Activated T-helper 1 cell treated with anti-CD3 and anti-CD28 coated beads, Interleukin-12 subunit alpha, Interleukin-12 subunit beta, Interleukin-2, Interleukin-4 antibody, amounts not matched to agents 30 ng/mL and 10 ng/mL and 1 ng/mL, durations not matched to agents 14 hours and 24 hours and 36 hours (primary cell): ENCODE measurements around the gene LANCL3. TPM values are rescaled to one million over a fixed set of nuclear protein-coding genes. Genes with fewer than 3 reads are reported as not detected.
"Not testable (repeated sequence)": the region's sequence is repeated elsewhere in the genome, so short reads cannot be mapped to it uniquely, and the experiment has no call there.

ENCODE experiments used
- DNase-seq: peaks from one replicate; pipeline ENCODE4 v3.0.0; 2021; ENCODE audit warnings: low spot score
- H3K27ac Mint-ChIP-seq: one replicate; pipeline ENCODE4 v1.8.0; 2021; ENCODE audit warnings: mild to moderate bottlenecking, mixed read lengths
- H3K27me3 Mint-ChIP-seq: one replicate; pipeline ENCODE4 v1.8.0; 2022; ENCODE audit warnings: mild to moderate bottlenecking, moderate library complexity, mixed read lengths; ENCODE audit not compliant: insufficient read depth
- H3K36me3 Mint-ChIP-seq: one replicate; pipeline ENCODE4 v1.8.0; 2021; ENCODE audit warnings: low read depth, mixed read lengths
- H3K4me1 Mint-ChIP-seq: one replicate; pipeline ENCODE4 v1.8.0; 2021; ENCODE audit warnings: low read depth, mixed read lengths
- H3K4me3 Mint-ChIP-seq: one replicate; pipeline ENCODE4 v1.8.0; 2021; ENCODE audit warnings: mild to moderate bottlenecking, moderate library complexity, mixed read lengths
- H3K9me3 Mint-ChIP-seq: one replicate; pipeline ENCODE4 v1.8.0; 2021; ENCODE audit warnings: mixed read lengths
- intact Hi-C: fragments of 100-400 bp; cut with micrococcal nuclease; formaldehyde crosslinking; loops from one replicate; pipeline ENCODE4 v1.15.1; 2024
- total RNA-seq: library from RNA; stranded (reverse); gene quantifications from 2 replicates; pipeline ENCODE4 v1.2.3, GENCODE V29; 2022

Gene LANCL3
- 0.29 and 0.49 TPM in 2 replicates for total RNA-seq

DNA sequence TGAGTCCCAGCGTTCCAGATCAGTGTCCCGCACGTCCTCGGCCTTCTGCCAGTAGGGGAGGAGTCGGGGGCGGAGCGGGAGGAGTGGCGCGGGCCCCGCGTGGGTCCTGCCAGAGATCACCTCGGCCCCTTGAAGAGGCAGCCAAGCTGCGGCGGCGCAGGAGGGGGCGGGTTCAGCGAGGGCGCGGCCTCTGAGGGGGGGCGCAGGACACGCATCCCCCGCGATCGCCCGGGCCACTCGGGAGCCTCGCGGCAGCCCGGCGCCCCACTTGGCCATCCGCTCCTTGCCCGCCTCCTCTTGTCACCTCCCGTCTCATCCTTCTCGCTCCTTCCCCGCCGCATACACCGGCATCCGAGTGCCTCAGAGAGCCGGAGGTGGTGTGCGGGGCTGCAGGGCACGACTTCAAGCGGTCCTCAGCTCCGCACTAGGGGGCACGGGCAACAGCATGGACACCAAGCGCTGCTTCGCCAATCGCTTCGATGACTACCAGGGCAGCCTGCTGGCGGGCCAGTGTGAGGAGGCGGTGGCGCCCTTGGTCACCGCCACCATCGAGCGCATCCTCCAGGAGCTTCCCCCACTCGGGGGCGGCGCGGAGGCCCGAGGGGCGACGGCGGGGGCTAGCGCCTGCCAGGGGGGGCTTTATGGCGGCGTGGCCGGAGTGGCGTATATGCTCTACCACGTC lies at the start of gene LANCL3:
Gene LANCL3, plus strand, starts transcription at position 236 of the 682 bp plus-strand sequence. Its CDS starts 210 bp downstream, at position 446.
- H3K27me3 Mint-ChIP-seq, H3K9me3 Mint-ChIP-seq, H3K36me3 Mint-ChIP-seq, DNase-seq: not testable (repeated sequence)
- peaks cover 13% of the 10 kb centered on the region for H3K4me1 Mint-ChIP-seq
- intact Hi-C loops: loop anchor here (5.0 kb wide), 1 partner anchor 256 kb away; no protein-coding TSS in a partner anchor
- H3K27ac Mint-ChIP-seq: peak within 1 kb of the TSS; percentile 61
- peak within 1 kb of the TSS; percentile 89 for H3K4me3 Mint-ChIP-seq

DNA sequence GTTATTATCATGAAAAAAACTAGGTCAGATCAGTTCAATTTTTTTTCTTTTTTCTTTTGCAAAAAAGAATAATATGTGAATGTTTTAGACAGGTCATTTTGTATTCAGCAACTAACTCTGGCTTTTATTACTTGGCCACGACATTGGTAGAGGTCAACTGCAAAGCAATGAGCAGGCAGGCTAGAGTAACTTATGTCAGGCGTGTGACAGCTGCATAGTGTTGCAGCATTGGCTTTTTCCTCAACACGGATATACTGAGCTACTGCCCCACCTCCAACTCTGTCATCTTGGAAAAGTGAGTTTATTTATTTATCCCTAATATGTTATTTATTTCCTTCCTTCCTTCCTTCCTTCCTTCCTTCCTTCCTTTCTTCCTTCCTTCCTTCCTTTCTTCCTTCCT lies 47.8 kb upstream of the LANCL3 start:
- H3K36me3 Mint-ChIP-seq, H3K27me3 Mint-ChIP-seq, H3K27ac Mint-ChIP-seq, H3K9me3 Mint-ChIP-seq, intact Hi-C loops, H3K4me1 Mint-ChIP-seq, H3K4me3 Mint-ChIP-seq, DNase-seq: not testable (repeated sequence)

DNA sequence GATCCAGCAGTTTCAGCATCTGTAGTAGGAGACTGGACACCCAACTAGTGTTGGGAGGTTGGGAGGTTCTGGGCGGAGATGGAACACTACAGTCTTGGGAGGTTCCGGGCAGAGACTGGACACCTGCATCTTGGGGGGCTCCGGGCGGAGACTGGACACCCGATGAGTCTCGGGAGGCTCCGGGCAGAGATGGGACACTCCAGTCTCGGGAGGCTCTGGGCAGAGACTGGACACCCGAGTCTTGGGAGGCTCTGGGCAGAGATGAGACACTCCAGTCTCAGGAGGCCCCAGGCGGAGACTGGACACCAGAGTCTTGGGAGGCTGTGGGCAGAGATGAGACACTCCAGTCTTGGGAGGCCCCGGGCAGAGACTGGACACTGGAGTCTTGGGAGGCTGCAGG lies 29.5 kb upstream of the LANCL3 start:
- no peak overlapping the region for H3K27ac Mint-ChIP-seq
- no peaks in the 10 kb centered on the region for H3K9me3 Mint-ChIP-seq
- peaks cover 2% of the 10 kb centered on the region for H3K27me3 Mint-ChIP-seq
- no peak overlapping the region for H3K4me3 Mint-ChIP-seq
- no peak for DNase-seq
- no peaks in the 10 kb centered on the region for H3K4me1 Mint-ChIP-seq
- no peaks in the 10 kb centered on the region for H3K36me3 Mint-ChIP-seq
- intact Hi-C loops: no loop called here

- no peak for DNase-seq
- Mint-ChIP-seq H3K27me3 (peaks cover 2% of the 10 kb centered on the region), H3K9me3 (no peaks in the 10 kb centered on the region), H3K4me1 (no peaks in the 10 kb centered on the region), H3K36me3 (no peaks in the 10 kb centered on the region), H3K27ac (no peak overlapping the region), H3K4me3 (no peak overlapping the region)
- intact Hi-C loops: no loop called here
Observed at GRCh38 chrX:37542791-37543190, 28.7 kb upstream of the LANCL3 start.

DNA sequence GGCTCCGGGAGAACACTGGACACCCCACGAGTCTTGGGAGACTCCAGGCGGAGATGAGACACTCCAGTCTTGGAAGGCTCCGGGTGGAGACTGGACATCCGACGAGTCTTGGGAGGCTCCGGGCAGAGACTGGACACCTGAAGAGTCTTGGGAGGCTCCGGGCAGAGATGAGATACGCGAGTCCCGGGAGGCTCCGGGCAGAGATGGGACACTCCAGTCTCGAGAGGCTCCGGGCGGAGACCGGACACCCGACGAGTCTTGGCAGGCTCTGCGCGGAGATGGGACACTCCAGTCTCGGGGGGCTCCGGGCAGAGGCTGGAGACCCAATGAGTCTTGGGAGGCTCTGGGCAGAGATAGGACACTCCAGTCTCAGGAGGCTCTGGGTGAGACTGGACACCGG lies 28.1 kb upstream of the LANCL3 start:
- intact Hi-C loops: no loop called here
- Mint-ChIP-seq H3K9me3 (no peaks in the 10 kb centered on the region), H3K27ac (no peak overlapping the region), H3K27me3 (peaks cover 2% of the 10 kb centered on the region), H3K4me1 (no peaks in the 10 kb centered on the region), H3K4me3 (no peak overlapping the region), H3K36me3 (no peaks in the 10 kb centered on the region)
- no peak for DNase-seq

DNA sequence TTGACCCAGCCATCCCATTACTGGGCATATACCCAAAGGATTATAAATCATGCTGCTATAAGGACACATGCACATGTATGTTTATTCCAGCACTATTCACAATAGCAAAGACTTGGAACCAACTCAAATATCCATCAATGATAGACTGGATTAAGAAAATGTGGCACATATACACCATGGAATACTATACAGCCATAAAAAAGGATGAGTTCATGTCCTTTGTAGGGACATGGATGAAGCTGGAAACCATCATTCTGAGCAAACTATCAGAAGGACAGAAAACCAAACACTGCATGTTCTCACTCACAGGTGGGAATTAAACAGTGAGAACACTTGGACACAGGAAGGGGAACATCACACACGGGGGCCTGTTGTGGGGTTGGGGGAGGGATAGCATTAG lies 26.9 kb upstream of the LANCL3 start:
- H3K27me3 Mint-ChIP-seq, DNase-seq, H3K9me3 Mint-ChIP-seq, intact Hi-C loops, H3K36me3 Mint-ChIP-seq, H3K4me3 Mint-ChIP-seq, H3K4me1 Mint-ChIP-seq, H3K27ac Mint-ChIP-seq: not testable (repeated sequence)

GRCh38 chrX:37545066-37545465 lies 26.4 kb upstream of the LANCL3 start:
- no peak overlapping the region for H3K27ac Mint-ChIP-seq
- H3K36me3 Mint-ChIP-seq: no peaks in the 10 kb centered on the region
- H3K9me3 Mint-ChIP-seq: no peaks in the 10 kb centered on the region
- H3K27me3 Mint-ChIP-seq: no peaks in the 10 kb centered on the region
- no peaks in the 10 kb centered on the region for H3K4me1 Mint-ChIP-seq
- DNase-seq: no peak
- intact Hi-C loops: no loop called here
- no peak overlapping the region for H3K4me3 Mint-ChIP-seq

GRCh38 chrX:37549619-37550018 lies 21.8 kb upstream of the LANCL3 start:
- H3K4me1 Mint-ChIP-seq, intact Hi-C loops, H3K36me3 Mint-ChIP-seq, DNase-seq, H3K4me3 Mint-ChIP-seq, H3K27ac Mint-ChIP-seq, H3K9me3 Mint-ChIP-seq, H3K27me3 Mint-ChIP-seq: not testable (repeated sequence)

GRCh38 chrX:37553476-37553875 lies 18.0 kb upstream of the LANCL3 start:
- Mint-ChIP-seq H3K4me3 (no peak overlapping the region), H3K36me3 (no peaks in the 10 kb centered on the region), H3K9me3 (no peaks in the 10 kb centered on the region), H3K27me3 (no peaks in the 10 kb centered on the region), H3K4me1 (no peaks in the 10 kb centered on the region), H3K27ac (no peak overlapping the region)
- intact Hi-C loops: no loop called here
- DNase-seq: no peak

GRCh38 chrX:37565254-37565653 lies 6.2 kb upstream of the LANCL3 start:
- H3K4me1 Mint-ChIP-seq, intact Hi-C loops, H3K27ac Mint-ChIP-seq, H3K36me3 Mint-ChIP-seq, H3K9me3 Mint-ChIP-seq, H3K4me3 Mint-ChIP-seq, DNase-seq, H3K27me3 Mint-ChIP-seq: not testable (repeated sequence)

- intact Hi-C loops: loop anchor here (5.0 kb wide), 1 partner anchor 257 kb away; no protein-coding TSS in a partner anchor
- peaks cover 13% of the 10 kb centered on the region for H3K4me1 Mint-ChIP-seq
- H3K9me3 Mint-ChIP-seq, H3K27me3 Mint-ChIP-seq, H3K4me3 Mint-ChIP-seq, H3K27ac Mint-ChIP-seq, H3K36me3 Mint-ChIP-seq, DNase-seq: not testable (repeated sequence)
Observed at GRCh38 chrX:37570349-37570748, 1.1 kb upstream of the LANCL3 start.

DNA sequence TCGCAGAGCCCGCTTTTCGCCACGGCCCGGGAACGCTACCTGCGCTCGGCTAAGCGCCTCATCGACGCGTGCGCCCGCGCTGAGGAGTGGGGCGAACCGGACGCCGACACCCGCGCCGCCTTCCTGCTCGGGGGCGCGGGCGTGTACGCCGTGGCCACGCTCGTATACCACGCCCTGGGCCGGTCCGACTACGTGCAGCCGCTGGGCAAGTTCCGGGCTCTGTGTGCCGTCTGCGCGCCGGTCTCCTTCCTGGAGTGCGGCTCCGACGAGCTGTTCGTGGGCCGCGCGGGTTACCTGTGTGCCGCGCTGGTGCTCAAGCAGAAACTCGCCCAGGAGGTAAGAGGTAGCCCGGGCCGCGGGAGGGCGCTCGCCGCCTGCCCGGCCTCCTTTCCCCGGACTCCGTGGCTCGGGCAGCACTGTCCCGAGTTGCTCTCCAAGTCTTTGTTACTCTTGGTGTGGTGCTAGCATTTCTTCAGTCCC lies 687 bp downstream of the LANCL3 start:
- H3K27me3 Mint-ChIP-seq, H3K9me3 Mint-ChIP-seq, H3K36me3 Mint-ChIP-seq: not testable (repeated sequence)
- Mint-ChIP-seq H3K4me1 (peaks cover 13% of the 10 kb centered on the region), H3K27ac (peak overlapping the region; percentile 61), H3K4me3 (peak overlapping the region; percentile 89)
- intact Hi-C loops: loop anchor here (5.0 kb wide), 1 partner anchor 255 kb away; no protein-coding TSS in a partner anchor
- DNase-seq: peak; percentile 3

DNA sequence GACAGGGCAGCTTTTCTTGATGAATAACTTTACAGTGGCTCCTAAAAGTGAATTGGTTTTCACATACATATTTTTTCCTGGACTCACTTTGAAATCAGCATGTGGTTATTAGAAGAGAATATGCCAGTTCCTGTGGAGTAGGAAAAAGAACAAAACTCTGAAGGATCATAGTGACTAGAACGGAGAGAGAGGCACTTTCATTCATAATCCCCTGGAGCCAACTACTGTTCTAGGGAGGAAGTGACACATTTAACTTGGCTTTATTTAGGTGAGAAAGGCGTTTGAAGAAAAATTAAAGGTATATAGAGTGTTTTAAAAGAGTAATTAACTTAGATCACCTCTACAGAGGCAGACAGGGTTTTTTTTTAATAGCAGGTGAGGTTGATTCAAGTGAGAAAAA lies 1.7 kb downstream of the LANCL3 start:
- intact Hi-C loops: loop anchor here (5.0 kb wide), 1 partner anchor 254 kb away; no protein-coding TSS in a partner anchor
- not testable (repeated sequence) for H3K27me3 Mint-ChIP-seq, H3K36me3 Mint-ChIP-seq, H3K9me3 Mint-ChIP-seq, DNase-seq, H3K27ac Mint-ChIP-seq
- Mint-ChIP-seq H3K4me1 (peaks cover 13% of the 10 kb centered on the region), H3K4me3 (peak overlapping the region; percentile 89)

- Mint-ChIP-seq H3K4me1 (peaks cover 4% of the 10 kb centered on the region), H3K9me3 (no peaks in the 10 kb centered on the region), H3K4me3 (no peak overlapping the region), H3K27ac (no peak overlapping the region), H3K27me3 (no peaks in the 10 kb centered on the region), H3K36me3 (no peaks in the 10 kb centered on the region)
- intact Hi-C loops: no loop called here
- DNase-seq: no peak
Observed at GRCh38 chrX:37578045-37578444, 6.6 kb downstream of the LANCL3 start.
